ENCODE results near the gene RPN2.

DNA sequence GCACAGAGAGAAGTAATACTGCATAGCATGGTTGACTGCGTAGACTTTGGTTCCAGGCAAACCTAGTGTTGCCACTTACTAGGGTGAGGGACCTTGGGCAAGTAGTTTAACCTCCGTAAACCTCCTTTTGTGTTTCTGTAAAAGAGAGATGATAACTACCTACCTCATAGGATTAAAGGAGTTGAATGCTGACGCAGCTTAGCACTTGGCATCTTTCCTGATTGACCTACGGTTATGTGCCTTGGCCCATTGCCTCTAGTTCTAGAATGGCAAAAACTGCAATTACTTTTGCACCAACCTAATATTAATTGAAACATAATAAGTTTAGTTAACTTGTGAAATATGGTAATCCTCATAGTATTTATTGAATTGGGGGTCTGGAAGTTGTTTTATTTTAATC, 63.4 kb downstream of the RPN2 start:
- TF ChIP-seq POLR2A (IDR thresholded peaks at IDR 0.05; ENCODE audit: low read length) (no peak), GATA1 (IDR thresholded peaks at IDR 0.05; ENCODE audit: low read depth, low read length) (no peak)

Data from erythroblast (primary cell).